Measurements from ENCODE around the gene TPRG1.
"Not testable (repeated sequence)": the region's sequence is repeated elsewhere in the genome, so short reads cannot be mapped to it uniquely, and the experiment has no call there.

TPRG1 gene

GRCh38 chr3:189320511-189320910 is 148.7 kb downstream of the TPRG1 start:
- no peak for DNase-seq

- no peak for DNase-seq
Observed at GRCh38 chr3:189322339-189322738, 150.6 kb downstream of the TPRG1 start.

- DNase-seq, result no peak
Observed at GRCh38 chr3:189324538-189325138, 152.9 kb downstream of the TPRG1 start.

- no peak for DNase-seq
Observed at GRCh38 chr3:189325454-189325853, 153.7 kb downstream of the TPRG1 start.

GRCh38 chr3:189329630-189330029 is 157.9 kb downstream of the TPRG1 start:
- not testable (repeated sequence) for DNase-seq

- no peak for DNase-seq
Observed at GRCh38 chr3:189330066-189330465, 158.3 kb downstream of the TPRG1 start.

- DNase-seq, result no peak
Observed at GRCh38 chr3:189331002-189331418, 159.2 kb downstream of the TPRG1 start.

GRCh38 chr3:189334064-189334920 is 162.5 kb downstream of the TPRG1 start:
- no peak for DNase-seq

GRCh38 chr3:189337673-189338091 is 165.9 kb downstream of the TPRG1 start:
- DNase-seq, result no peak

GRCh38 chr3:189338366-189338765 is 166.6 kb downstream of the TPRG1 start:
- DNase-seq, result no peak

GRCh38 chr3:189339996-189340395 is 168.2 kb downstream of the TPRG1 start:
- no peak for DNase-seq

- peak; percentile 4 for DNase-seq
Observed at GRCh38 chr3:189340680-189341460, 169.1 kb downstream of the TPRG1 start.

- no peak for DNase-seq
Observed at GRCh38 chr3:189342811-189343210, 171.0 kb downstream of the TPRG1 start.

- no peak for DNase-seq
Observed at GRCh38 chr3:189344996-189345395, 173.2 kb downstream of the TPRG1 start.

- DNase-seq, result no peak
Observed at GRCh38 chr3:189349772-189350171, 178.0 kb downstream of the TPRG1 start.

- DNase-seq, result no peak
Observed at GRCh38 chr3:189353318-189353965, 181.7 kb downstream of the TPRG1 start.

GRCh38 chr3:189353988-189354889 is 182.5 kb downstream of the TPRG1 start:
- no peak for DNase-seq

GRCh38 chr3:189355115-189355480 is 183.3 kb downstream of the TPRG1 start:
- no peak for DNase-seq

- DNase-seq, result no peak
Observed at GRCh38 chr3:189355481-189356201, 183.9 kb downstream of the TPRG1 start.

- DNase-seq, result no peak
Observed at GRCh38 chr3:189360291-189360690, 188.5 kb downstream of the TPRG1 start.

GRCh38 chr3:189361103-189361835 is 189.5 kb downstream of the TPRG1 start:
- DNase-seq, result no peak

All from suppressor macrophage treated with lipopolysaccharide for 4 hours (primary cell).